HG03354 (cell line): ENCODE measurements around the gene POLN.
"Not testable (repeated sequence)": the region's sequence is repeated elsewhere in the genome, so short reads cannot be mapped to it uniquely, and the experiment has no call there.

Experiments used
- ATAC-seq: cut with Tn5 transposase; IDR thresholded peaks from one replicate; pipeline ENCODE4 v1.9.1; 2021; ENCODE audit warnings: mild to moderate bottlenecking; ENCODE audit not compliant: unreplicated experiment, poor library complexity, severe bottlenecking

POLN gene

DNA sequence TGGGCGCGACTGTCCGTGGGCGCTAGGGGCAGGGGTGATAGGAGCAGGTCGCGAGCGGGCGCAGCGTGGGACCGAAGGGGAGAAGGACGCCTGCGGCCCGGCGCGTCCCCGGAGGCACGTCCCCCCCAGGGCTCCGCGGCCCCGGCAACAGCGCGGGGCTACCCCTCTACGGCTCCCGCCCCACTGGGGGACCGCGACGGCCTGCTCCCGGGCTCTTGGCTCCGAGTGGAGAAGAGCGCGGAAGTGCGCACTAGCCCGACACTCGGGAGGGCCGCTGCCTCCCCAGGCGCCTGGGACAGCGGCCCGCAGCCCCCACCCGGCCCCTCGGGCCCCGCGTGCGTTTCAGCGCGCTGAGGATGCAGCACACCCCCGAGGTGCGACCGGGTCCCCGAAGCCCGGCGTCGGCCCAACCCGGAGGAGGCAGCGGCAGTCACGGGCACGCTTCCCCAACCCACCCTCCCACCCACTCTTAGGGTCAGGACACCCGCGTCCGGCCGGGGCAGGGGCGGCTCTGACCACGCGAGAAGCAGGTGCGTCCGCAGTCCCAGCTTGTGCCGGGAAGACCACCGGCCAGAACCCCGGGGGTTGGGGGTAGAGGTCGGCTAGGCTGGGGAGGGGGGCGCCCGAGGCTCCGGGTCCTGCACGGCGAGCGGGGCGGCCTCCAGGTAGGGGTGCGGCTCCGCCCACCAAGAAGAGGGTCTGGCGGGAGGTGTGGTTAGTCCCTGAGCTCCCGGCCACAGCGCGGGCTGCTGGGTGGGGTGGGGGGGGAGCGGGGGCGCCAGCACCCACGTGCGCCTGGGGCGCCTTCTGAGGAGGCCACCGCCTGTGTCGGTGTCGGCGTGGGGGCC is 201.3 kb downstream of the POLN start:
- ATAC-seq, result no peak

DNA sequence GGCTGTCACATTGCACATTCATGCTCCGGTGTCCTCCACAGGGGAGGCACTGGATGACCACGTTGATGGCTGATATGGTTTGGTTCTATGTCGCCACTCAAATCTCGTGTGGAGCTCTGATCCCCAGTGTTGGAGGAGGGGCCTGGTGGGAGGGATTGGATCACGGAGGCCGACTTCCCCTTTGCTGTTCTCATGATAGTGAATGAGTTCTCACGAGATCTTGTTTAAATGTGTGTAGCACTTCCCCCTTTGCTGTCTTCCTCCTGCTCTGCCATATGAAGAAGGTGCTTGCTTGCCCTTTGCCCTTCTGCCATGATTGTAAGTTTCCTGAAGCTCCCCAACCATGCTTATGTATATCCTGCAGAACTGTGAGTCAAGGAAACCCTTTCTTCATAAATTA is 205.1 kb downstream of the POLN start:
- no peak for ATAC-seq

DNA sequence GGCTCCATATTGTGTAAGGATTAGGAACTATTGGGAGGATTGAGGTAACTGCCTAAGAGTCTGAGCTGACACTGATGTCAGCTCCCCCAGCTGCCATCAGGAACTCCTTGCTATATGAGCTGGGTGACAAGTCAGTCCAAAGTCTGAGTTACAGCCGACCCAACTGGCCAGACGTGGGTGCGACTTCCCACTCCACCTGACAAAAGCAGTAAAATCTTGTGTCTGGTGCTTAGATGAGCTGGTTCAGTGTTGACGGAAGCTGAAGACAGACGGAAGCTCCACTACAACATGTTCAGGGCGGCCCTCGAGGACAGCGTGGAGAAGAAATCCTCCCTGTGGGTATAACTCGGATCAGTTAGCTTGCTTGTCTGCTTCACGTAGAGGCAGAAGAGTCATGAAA is 205.6 kb downstream of the POLN start:
- no peak for ATAC-seq

DNA sequence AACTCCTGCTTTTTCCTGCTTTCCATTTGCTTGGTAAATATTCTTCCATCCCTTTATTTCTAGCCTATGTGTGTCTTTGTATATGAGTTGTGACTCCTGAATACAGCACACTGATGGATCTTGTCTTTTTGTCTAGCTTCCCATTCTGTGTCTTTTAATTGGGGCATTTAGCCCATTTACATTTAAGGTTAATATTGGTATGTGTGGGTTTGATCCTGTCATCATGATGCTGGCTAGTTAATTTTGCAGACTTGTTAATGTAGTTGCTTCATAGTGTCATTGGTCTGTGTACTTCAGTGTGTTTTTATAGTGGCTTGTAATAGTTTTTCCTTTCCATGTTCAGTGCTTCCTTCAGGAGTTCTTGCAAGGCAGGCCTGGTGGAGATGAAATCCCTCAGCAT is 210.8 kb downstream of the POLN start:
- not testable (repeated sequence) for ATAC-seq

DNA sequence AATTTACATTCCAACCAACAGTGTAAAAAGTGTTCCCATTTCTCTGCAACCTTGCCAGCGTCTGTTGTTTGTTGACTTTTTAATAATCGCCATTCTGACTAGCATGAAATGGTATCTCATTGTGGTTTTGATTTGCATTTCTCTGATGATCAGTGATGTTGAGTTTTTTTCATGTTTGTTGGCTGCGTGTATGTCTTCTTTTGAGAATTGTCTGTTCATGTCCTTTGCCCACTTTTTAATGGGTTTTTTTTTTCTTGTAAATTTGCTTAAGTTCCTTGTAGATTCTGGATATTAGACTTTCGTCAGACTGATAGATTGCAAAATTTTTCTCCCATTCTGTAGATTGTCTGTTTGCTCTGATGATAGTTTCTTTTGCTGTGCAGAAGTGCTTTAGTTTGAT is 214.8 kb downstream of the POLN start:
- ATAC-seq, result not testable (repeated sequence)

DNA sequence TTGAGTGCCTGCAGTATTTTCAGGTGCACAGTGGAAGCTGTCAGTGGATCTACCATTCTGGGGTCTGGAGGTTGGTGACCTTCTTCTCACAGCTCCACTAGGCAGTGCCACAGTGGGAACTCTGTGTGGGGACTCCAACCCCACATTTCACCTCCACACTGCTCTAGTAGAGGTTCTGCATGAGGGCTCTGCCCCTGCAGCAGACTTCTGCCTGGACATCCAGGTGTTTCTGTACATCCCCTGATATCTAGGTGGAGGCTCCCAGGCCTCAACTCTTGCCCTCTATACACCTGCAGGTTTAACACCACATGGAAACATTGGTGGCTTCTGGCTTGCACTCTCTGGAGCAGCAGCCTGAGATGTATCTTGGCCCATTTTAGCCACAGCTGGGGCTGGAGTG is 216.1 kb downstream of the POLN start:
- ATAC-seq, result no peak

DNA sequence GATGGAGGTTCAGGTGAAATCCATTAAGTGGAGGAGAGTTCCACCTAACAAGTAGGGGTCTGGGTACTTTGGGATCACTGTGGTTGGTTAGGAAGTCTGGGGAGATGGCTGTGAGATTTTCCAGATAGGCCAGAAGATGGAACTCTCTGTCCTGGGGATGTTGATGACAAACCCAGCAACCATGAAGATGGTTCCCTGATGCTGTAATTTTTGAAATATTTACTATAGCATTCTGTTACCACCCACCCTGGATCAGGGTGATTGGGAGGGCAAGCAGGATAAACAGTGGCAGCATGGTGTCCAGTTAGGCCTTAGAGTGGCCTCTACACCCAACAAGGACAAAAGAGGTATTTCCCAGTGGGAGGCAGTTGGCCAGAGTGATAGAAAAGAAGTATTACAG is 217.2 kb downstream of the POLN start:
- ATAC-seq, result no peak
